CD4-positive, alpha-beta T cell treated with Interleukin-21 for 1 hour (primary cell): Measurements from ENCODE around the gene PRKCSH.
A peak's percentile ranks its signal among the peaks of the same experiment; 100 is the strongest.
"Not testable (repeated sequence)": the region's sequence is repeated elsewhere in the genome, so short reads cannot be mapped to it uniquely, and the experiment has no call there.

Source experiments
- DNase-seq: peaks from one replicate; pipeline ENCODE4 v3.0.0-alpha.2; 2020

Gene PRKCSH

GRCh38 chr19:11420429-11421370 lies 14.7 kb upstream of the PRKCSH start:
- DNase-seq = peak; percentile 2

GRCh38 chr19:11421371-11422098 lies 13.9 kb upstream of the PRKCSH start:
- peak; percentile 52 for DNase-seq

DNA sequence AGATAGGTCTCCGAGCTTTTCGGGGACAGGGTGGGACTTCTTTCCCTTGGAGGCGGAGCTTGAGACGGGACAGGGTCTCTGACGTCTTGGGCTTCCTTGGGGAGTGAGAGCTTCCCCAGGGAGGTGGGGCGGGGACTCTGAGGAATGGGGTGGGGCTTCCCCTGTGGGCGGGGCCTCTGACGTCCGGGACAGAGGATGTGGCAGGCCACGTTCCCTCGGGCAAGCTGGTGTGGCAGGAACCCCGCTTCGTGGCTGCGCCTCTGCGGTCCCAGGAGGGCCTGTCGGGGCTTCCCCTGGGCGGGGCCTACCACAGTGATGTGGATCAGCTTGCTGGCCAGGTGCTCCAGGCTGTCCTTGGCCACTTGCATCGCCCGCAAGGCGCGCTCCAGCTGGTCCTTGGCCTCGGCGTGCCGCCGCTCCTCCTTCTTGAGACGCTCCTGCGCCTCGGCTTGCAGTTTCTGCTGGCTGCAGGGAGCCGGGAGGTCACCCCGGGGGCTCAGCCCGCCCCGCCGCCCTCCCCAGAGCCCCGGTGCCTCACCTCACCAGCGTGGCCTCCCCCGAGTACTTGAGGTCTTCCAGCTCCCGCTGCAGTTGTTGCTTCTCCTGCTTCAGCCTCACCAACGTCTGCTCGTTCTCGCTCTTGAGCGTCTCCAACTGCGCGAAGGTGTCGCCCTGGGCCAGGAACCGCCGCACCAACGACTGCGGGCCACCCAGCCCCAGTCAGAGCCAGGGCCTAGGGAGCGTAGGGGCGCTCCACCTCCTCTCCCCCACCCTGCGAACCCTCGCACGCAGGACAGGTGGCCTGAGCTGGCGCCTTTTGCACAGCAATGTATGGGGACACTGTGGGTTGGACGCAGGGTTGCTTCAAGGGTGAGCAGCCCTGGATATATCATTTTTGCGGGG lies 13.0 kb upstream of the PRKCSH start:
- DNase-seq = peak; percentile 83

DNA sequence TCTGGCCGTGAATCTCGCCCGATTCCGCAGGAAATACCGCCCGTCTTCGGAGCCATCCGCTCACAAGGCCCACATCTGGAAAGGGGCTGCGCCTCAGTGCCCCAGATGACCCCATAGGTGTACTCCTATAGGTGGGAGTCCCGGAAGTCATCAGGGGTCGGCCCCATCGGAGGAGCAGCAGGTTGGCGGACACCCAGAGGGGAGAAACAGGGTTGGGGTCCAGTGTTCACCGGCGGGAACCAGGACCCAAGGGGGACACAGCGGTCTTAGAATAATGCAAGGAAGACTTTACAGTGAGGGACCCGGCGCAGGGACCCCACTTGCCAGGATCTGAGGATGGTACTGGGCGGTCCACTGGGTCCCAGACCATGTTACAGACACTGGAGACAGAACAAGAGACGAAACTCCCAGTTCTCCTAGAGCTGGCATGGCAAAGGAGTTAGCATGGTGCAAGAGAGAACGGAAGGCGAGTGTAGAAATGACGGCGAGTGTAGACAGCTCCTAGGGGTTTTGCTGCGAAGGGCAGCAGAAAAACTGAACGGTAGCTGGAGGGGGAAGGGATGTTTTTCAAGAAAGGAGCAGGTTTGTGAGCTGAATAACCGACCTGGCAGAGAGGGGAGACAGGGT lies 12.2 kb upstream of the PRKCSH start:
- no peak for DNase-seq

- DNase-seq = no peak
Observed at GRCh38 chr19:11423791-11424181, 11.6 kb upstream of the PRKCSH start.

DNA sequence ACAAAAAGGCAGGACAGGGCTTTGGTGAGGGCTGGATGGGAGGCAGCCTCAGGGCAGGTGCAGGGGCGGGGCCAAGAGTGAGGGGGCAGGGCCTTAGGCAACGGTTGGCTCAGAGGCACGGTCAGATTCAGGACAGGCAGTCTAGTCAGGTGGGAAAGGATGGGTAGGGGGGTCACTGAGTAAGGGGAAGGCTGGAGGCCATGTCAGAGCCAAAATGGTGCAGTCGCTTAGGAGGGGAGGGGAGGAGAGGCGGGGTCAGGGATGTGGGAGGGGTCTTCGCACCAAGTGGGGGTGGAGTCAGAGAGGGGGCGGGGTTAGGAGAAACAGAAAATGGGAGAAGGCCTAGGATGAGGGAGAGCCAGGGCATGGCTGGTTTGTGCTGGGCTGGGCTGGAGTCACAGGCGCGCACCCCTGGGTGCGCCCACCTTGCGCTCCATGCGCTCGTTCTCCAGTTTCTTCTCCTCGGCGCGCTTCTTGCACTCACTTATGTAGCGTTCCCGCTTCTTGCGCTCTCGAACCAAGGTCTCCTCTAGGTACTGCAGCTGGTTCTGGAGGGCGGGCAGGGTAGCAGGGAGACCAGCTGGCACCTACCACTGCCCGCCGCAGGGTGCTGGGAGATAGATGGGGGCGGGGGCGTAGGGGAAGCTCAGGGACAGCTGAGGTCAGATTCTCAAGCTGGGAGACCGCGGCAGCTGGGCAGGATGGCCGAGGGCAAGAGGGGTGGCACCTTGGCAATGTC lies 9.5 kb upstream of the PRKCSH start:
- no peak for DNase-seq

DNA sequence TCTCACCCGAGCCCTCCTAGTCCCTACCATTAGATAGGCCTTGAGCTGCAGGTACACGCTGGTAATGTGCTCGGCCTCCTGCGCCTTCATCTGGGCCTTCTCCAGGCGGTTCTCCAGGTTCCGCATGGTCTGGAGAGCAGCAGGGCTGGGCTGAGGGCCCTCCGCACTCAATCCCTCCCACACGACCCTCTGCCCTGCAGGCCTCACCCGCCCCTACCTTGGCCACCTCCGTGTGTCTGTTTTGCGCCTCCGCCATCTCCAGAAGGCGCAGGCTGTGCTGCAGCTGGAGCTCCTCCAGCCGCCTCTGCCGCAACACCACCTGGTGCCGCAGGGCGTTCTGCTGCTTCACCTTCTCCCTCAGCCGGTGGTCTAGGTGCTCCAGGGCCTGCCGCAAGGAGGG lies 8.8 kb upstream of the PRKCSH start:
- no peak for DNase-seq

DNA sequence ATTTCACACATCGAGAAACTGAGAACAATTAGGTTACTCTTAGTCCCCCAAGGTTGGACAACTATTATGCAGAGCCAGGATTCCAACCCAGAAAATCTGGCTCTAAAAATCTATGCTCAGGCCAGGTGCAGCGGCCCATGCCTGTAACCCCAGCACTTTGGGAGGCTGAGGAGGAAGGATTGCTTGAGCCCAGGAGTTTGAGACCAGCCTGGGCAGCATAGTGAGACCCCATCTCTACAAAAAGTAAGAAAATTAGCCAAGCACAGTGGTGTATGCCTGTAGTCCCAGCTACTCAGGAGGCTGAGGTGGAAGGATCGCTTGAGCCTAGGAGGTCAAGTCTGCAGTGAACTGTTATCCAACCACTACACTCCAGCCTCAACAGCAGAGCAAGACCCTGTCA lies 1.9 kb upstream of the PRKCSH start:
- not testable (repeated sequence) for DNase-seq

DNA sequence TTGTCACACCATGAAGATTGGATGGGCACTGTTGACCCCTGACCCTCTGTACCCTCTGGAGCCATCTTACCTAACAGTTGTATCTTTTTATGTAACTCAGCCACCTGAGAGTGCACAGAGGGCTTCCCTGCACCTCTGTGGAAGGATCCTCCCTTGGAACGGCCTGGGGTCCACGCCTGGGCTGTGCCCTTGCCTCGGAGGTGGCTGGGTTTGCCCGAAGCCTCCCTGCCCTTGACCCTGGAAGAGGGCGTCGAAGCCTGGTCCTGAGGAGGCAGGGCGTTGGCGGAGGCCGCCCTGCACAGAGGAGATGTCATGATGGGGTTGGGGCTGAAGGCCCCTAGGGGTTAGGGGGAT lies 755 bp upstream of the PRKCSH start:
- no peak for DNase-seq

DNA sequence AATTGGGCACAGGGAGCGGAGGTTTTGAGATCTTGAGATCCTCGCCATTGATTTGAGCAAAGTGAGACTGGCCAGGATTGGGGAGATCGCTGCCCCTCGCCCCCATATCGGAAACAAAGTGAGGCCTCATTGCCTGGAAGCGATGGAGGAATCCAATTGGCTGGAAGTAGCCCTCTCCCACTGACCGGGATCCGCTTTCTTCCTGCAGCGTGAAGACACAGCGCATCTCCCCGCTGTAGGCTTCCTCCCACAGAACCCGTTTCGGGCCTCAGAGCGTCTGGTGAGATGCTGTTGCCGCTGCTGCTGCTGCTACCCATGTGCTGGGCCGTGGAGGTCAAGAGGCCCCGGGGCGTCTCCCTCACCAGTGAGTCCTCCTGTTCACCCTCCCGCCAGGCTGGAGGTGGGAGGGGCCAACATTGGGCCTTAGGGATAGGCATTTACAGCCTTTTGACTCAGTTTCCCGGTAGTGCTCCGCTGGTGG lies 438 bp downstream of the PRKCSH start:
- no peak for DNase-seq

DNA sequence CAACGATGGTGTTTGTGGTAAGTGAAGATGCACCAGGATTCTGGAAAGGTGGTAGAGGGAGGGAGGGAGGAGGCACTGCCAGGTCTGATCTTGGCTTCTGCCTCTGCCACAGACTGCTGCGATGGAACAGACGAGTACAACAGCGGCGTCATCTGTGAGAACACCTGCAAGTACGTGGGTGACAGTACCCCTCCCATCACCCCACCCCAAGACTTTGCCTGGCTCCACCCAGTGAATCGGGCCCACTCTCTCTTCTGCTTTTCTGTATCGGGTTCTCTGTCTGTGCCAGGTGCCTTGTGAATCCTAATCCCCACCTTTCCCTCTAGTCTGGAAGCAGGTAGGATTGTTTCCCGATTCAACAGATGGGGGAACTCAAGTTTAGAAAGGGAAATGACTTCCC lies 2.5 kb downstream of the PRKCSH start:
- DNase-seq = no peak

GRCh38 chr19:11444059-11444458 lies 8.6 kb downstream of the PRKCSH start:
- no peak for DNase-seq

DNA sequence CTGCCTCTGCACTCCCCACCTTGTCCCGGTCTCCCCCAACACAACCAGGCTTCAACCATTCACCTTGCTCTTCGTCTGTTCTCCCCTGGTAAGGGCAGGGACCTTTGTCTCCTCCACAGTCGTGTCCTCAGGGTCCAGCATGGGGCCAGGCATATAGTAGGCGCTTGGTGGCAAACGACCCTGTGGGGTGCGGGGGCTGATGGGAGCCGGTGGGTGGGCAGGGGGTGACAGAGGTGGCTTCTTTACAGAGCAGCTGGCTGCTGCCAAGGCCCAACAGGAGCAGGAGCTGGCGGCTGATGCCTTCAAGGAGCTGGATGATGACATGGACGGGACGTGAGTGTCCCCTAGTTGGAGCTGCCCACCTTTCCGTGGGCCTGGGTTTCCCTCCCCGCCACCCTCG lies 9.7 kb downstream of the PRKCSH start:
- no peak for DNase-seq

DNA sequence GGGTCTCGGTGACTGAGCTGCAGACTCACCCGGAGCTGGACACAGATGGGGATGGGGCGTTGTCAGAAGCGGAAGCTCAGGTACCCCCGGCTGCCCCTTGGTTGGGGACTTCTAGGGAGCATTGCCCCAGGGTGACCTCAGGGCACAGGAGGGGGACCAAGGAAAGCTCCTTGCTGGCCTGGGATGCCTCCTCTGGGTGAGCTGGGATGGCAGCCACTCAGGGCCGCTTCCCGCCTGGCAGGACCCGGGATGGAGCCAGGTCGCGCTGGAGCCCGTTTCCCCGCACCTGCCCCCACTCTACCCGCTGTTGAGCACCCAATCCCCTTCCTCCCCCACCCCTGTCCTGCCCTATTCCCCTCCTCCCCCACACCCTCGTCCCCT lies 10.8 kb downstream of the PRKCSH start:
- DNase-seq = no peak

DNA sequence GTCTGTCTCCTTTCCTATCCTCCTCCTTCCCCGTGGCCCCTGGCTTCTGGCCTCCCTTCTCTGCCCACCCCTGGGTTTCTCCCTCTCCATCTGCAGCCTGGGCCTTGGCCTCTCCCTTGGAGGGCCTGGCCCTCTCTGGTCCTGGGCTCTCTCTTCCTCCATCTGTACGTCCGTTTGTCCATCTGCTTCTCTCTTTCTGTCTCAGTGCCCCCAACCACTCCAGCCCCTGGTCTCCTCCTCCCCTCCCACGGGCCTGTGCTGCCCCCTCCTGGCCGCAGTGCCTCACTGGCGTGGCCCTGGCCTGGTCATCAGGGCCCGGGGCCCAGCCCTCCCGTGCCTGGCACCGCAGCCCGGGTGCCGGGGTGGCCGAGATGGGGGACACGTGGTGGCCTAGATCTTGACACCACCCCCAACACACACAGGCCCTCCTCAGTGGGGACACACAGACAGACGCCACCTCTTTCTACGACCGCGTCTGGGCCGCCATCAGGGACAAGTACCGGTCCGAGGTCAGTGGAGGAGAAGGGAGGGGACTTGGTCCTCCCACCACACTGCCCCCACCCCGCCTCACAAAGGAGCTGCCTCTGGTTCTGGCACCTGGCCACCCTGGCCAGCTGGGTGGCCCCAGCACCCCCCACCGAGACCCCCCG lies 11.3 kb downstream of the PRKCSH start:
- peak; percentile 40 for DNase-seq

- DNase-seq = no peak
Observed at GRCh38 chr19:11447347-11448262, 12.2 kb downstream of the PRKCSH start.

GRCh38 chr19:11448410-11448809 lies 13.0 kb downstream of the PRKCSH start:
- no peak for DNase-seq

GRCh38 chr19:11448923-11449554 lies 13.6 kb downstream of the PRKCSH start:
- DNase-seq = no peak

GRCh38 chr19:11450570-11451326 lies 15.3 kb downstream of the PRKCSH start:
- DNase-seq = no peak
